Measurements from ENCODE around the gene MRPS21. TPM values are rescaled to one million over a fixed set of nuclear protein-coding genes. Genes with fewer than 3 reads are reported as not detected.
"Not testable (repeated sequence)": the region's sequence is repeated elsewhere in the genome, so short reads cannot be mapped to it uniquely, and the experiment has no call there.

The MRPS21 gene
- total RNA-seq, 2 experiments from 2014 or later = 67.2 to 68.2 TPM

DNA sequence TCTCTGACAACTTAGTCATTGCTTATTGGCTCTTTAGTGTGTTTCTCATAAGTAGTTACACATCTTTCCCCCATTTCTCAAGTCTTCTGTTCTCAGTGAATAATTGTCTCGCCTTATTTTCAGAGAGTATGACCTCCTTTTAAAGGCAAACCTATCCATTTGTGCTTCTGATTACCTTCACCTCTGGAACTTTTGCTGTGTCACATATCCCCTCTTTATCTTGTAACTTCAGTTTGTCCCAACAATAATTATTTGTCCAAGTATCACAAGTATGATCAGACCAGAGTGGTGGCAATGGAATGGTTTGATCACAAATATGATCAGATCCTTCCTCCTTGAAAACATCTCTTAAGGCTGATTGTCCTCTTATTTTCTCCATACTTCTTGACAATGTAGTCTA, 5.3 kb upstream of the MRPS21 start:
- Mint-ChIP-seq H3K27ac (no peak overlapping the region), H3K4me3 (no peak overlapping the region), H3K9me3 (no peaks in the 10 kb centered on the region), H3K4me1 (peaks cover 7% of the 10 kb centered on the region), H3K27me3 (no peaks in the 10 kb centered on the region), H3K36me3 (ENCODE audit: low read depth) (no peaks in the 10 kb centered on the region)
- CTCF ChIA-PET = interaction anchor here (0.6 kb wide), 1 partner anchor 32 kb away, joined by 4 read pairs; no protein-coding TSS in a partner anchor
- POLR2A ChIA-PET = no interaction called here
- DNase-seq = no peak

DNA sequence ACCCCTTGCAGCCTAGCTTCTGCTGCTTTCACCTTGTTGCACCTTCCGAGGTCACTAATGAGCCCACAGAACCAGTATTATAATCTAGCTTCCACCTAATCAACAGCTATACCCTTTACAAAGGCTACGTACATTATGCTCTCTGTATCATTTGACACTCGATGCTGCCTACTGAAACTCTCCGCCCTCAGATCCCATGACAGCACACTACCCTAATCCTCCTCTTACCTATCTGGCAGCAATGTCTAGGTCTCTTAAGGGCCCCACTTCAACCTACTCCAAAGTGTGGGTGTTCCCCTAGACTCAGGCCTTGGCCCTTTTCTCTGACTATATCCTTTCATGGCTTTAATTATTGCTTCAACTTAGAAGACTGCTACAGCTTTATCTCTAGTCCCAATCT, 4.8 kb upstream of the MRPS21 start:
- no peaks in the 10 kb centered on the region for H3K27me3 Mint-ChIP-seq
- ChIA-PET POLR2A (no interaction called here), CTCF (no interaction called here)
- no peak overlapping the region for H3K27ac Mint-ChIP-seq
- no peak overlapping the region for H3K4me3 Mint-ChIP-seq
- H3K4me1 Mint-ChIP-seq = peaks cover 10% of the 10 kb centered on the region
- H3K9me3 Mint-ChIP-seq = no peaks in the 10 kb centered on the region
- H3K36me3 Mint-ChIP-seq (ENCODE audit: low read depth) = no peaks in the 10 kb centered on the region
- DNase-seq = no peak

- Mint-ChIP-seq H3K27me3 (no peaks in the 10 kb centered on the region), H3K4me3 (no peak overlapping the region), H3K27ac (peak overlapping the region; percentile 4), H3K36me3 (ENCODE audit: low read depth) (peaks cover 38% of the 10 kb centered on the region), H3K4me1 (peaks cover 35% of the 10 kb centered on the region), H3K9me3 (no peaks in the 10 kb centered on the region)
- ChIA-PET POLR2A (interaction anchor here (1.9 kb wide), 1 partner anchor 26 kb away, joined by 5 read pairs; the partner anchor contains the start of gene APH1A), CTCF (interaction anchor here (0.7 to 1.0 kb wide), 2 partner anchors 60 to 265 kb away, joined by 3 to 4 read pairs; partner anchors contain the start of gene ANP32E)
- DNase-seq = no peak
Observed at GRCh38 chr1:150295476-150295875, 1.8 kb downstream of the MRPS21 start.

GRCh38 chr1:150299716-150300115, 6.1 kb downstream of the MRPS21 start:
- Mint-ChIP-seq H3K27ac (no peak overlapping the region), H3K9me3 (no peaks in the 10 kb centered on the region), H3K4me3 (no peak overlapping the region), H3K36me3 (ENCODE audit: low read depth) (peaks cover 53% of the 10 kb centered on the region), H3K4me1 (peaks cover 23% of the 10 kb centered on the region), H3K27me3 (no peaks in the 10 kb centered on the region)
- CTCF ChIA-PET = interaction anchor here (0.6 kb wide), 1 partner anchor 722 kb away, joined by 4 read pairs; no protein-coding TSS in a partner anchor
- no peak for DNase-seq
- POLR2A ChIA-PET = interaction anchor here (0.8 kb wide), 1 partner anchor 12 kb away, joined by 3 read pairs; no protein-coding TSS in a partner anchor

DNA sequence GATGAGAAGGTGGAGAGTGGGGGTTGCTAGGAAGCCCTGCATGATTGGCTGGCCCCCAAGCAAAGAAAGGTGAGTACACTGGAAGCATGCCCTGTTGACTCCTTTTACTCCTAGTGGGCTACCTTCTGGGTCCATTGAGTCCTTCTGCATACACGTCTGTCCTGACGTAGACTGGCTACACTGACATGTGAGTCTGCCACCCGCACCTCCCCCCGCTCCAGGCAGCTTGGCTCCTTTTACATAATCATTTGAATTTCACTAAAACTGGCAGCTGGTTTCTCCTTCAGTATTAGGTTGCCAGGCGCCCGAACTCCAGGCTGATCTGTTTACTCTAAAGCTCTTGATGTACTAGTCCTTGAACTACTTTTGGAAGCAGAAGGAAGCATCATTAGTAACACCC, 8.7 kb downstream of the MRPS21 start:
- H3K27ac Mint-ChIP-seq = no peak overlapping the region
- no peaks in the 10 kb centered on the region for H3K27me3 Mint-ChIP-seq
- ChIA-PET POLR2A (interaction anchor here (1.0 kb wide), 1 partner anchor 15 kb away, joined by 3 read pairs; no protein-coding TSS in a partner anchor), CTCF (interaction anchor here (0.9 kb wide), 1 partner anchor 46 kb away, joined by 3 read pairs; no protein-coding TSS in a partner anchor)
- no peak for DNase-seq
- peaks cover 8% of the 10 kb centered on the region for H3K4me1 Mint-ChIP-seq
- no peaks in the 10 kb centered on the region for H3K9me3 Mint-ChIP-seq
- H3K4me3 Mint-ChIP-seq = no peak overlapping the region
- H3K36me3 Mint-ChIP-seq (ENCODE audit: low read depth) = peaks cover 50% of the 10 kb centered on the region

DNA sequence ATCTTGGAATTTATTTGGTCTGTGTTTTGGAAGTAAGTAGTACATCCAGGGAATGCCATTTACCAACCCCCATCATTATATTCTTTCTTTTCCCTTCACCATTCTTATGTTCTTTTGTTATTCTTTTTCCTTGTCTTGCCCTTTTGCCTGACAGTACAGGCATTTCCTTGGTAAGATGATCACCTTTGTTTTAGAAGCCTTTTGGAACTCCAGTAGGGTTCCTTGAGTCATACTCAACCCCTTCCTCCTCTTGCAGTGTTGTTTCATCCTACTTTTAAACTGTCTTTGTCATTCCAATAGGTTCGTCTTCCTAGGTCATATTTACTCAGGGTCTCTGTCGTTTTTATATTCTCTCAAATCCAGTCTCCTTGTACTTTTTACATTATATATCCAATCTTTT, 9.2 kb downstream of the MRPS21 start:
- peaks cover 47% of the 10 kb centered on the region for H3K36me3 Mint-ChIP-seq (ENCODE audit: low read depth)
- H3K27me3 Mint-ChIP-seq = no peaks in the 10 kb centered on the region
- CTCF ChIA-PET = interaction anchor here (0.9 kb wide), 1 partner anchor 47 kb away, joined by 3 read pairs; no protein-coding TSS in a partner anchor
- H3K27ac Mint-ChIP-seq = no peak overlapping the region
- POLR2A ChIA-PET = no interaction called here
- no peaks in the 10 kb centered on the region for H3K9me3 Mint-ChIP-seq
- peaks cover 5% of the 10 kb centered on the region for H3K4me1 Mint-ChIP-seq
- H3K4me3 Mint-ChIP-seq = no peak overlapping the region
- DNase-seq = no peak

GRCh38 chr1:150308585-150308984, 14.9 kb downstream of the MRPS21 start:
- H3K4me3 Mint-ChIP-seq, H3K4me1 Mint-ChIP-seq, POLR2A ChIA-PET, H3K27ac Mint-ChIP-seq, DNase-seq, H3K27me3 Mint-ChIP-seq, H3K9me3 Mint-ChIP-seq: not testable (repeated sequence)
- CTCF ChIA-PET = interaction anchor here (0.7 kb wide), 1 partner anchor 47 kb away, joined by 3 read pairs; no protein-coding TSS in a partner anchor
- H3K36me3 Mint-ChIP-seq (ENCODE audit: low read depth) = peaks cover 25% of the 10 kb centered on the region

DNA sequence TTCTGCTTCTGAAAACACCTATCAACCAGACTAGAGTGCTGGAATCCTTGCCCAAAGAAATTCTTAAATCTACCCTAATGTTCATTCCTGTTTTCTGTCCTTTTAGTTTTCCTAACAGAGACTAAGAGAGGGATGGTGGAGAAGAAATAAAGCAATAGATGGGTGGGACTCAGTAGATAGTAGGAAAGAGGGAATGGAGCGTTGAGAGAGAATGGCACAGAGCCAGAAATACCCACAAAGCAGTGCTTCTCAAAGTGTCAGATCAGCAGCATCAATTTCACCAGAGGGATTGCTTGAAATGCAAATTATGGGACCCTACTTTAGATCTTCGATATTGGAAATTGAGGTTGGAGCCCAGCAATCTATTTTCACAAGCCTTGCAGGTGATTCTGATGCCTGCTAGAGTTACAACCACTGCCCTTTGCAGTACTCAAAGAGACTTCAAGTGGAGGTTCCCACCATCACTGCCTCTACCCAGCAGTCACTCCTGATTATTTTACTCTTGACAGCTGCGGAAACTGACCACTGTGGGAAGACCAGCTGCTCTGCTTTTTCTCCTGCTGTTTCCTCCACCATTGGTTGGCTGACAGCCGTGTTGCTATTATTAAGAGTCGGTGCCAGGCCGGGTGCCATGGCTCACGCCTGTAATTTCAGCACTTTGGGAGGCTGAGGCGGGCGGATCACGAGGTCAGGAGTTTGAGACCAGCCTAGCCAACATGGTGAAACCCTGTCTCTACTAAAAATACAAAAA, 16.3 kb downstream of the MRPS21 start:
- peaks cover 23% of the 10 kb centered on the region for H3K36me3 Mint-ChIP-seq (ENCODE audit: low read depth)
- ChIA-PET POLR2A (no interaction called here), CTCF (no interaction called here)
- no peaks in the 10 kb centered on the region for H3K27me3 Mint-ChIP-seq
- DNase-seq = no peak
- no peak overlapping the region for H3K27ac Mint-ChIP-seq
- H3K4me1 Mint-ChIP-seq = no peaks in the 10 kb centered on the region
- H3K9me3 Mint-ChIP-seq = no peaks in the 10 kb centered on the region
- no peak overlapping the region for H3K4me3 Mint-ChIP-seq

DNA sequence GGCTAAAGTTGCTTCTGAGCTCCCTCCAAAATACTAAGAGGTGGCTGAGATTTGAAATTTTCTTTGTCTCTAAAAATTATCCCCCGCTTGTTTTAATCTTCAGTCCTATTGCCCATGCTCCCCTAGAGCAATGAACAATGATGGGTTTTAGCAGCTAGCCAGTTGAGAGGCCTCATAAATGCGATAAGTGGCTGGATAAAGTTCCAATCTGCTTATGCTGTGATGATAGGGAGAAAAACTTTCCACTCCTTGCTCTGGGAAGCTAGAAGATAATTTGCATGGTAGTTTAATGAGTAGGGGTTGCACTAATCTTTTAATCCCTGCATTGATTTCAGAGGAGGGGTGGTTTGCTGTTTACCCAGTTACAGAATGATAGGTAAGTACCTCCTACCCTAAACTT, 18.1 kb downstream of the MRPS21 start:
- CTCF ChIA-PET = interaction anchor here (0.6 to 1.5 kb wide), 2 partner anchors 56 to 206 kb away, joined by 3 to 4 read pairs; no protein-coding TSS in a partner anchor
- H3K9me3 Mint-ChIP-seq = no peaks in the 10 kb centered on the region
- no peak overlapping the region for H3K27ac Mint-ChIP-seq
- POLR2A ChIA-PET = interaction anchor here (1.1 kb wide), 2 partner anchors 11 to 44 kb away, joined by 3 read pairs; no protein-coding TSS in a partner anchor
- H3K27me3 Mint-ChIP-seq = no peaks in the 10 kb centered on the region
- no peak overlapping the region for H3K4me3 Mint-ChIP-seq
- peaks cover 12% of the 10 kb centered on the region for H3K36me3 Mint-ChIP-seq (ENCODE audit: low read depth)
- no peaks in the 10 kb centered on the region for H3K4me1 Mint-ChIP-seq
- no peak for DNase-seq

DNA sequence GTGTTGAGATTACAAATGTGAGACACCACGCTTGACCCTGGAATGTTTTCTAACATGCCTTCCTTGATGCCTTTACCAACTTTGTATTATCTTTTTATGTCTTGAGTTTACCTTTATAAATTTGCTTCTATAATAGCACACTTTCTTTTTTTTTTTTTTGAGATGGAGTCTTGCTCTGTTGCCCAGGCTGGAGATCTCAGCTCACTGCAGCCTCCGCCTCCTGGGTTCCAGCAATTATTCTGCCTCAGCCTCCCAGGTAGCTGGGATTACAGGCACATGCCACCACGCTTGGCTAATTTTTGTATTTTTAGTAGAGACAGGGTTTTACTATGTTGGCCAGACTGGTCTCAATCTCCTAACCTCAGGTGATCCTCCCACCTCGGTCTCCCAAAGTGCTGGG, 21.0 kb downstream of the MRPS21 start:
- DNase-seq; H3K27me3 Mint-ChIP-seq; H3K4me3 Mint-ChIP-seq; H3K4me1 Mint-ChIP-seq; CTCF ChIA-PET; H3K27ac Mint-ChIP-seq; H3K36me3 Mint-ChIP-seq (ENCODE audit: low read depth); H3K9me3 Mint-ChIP-seq: not testable (repeated sequence)
- POLR2A ChIA-PET = interaction anchor here (1.1 kb wide), 1 partner anchor 16 kb away, joined by 3 read pairs; no protein-coding TSS in a partner anchor

GRCh38 chr1:150320667-150320978, 27.0 kb downstream of the MRPS21 start:
- no peaks in the 10 kb centered on the region for H3K9me3 Mint-ChIP-seq
- ChIA-PET POLR2A (interaction anchor here (0.7 to 2.7 kb wide), 4 partner anchors 44 to 167 kb away, joined by 3 to 13 read pairs (median 7); partner anchors contain the start of genes APH1A, RPRD2 and TARS2), CTCF (interaction anchor here (0.7 kb wide), 2 partner anchors 65 to 196 kb away, joined by 3 to 4 read pairs; no protein-coding TSS in a partner anchor)
- no peaks in the 10 kb centered on the region for H3K27me3 Mint-ChIP-seq
- no peak for DNase-seq
- H3K27ac Mint-ChIP-seq = peak overlapping the region; percentile 96
- peaks cover 23% of the 10 kb centered on the region for H3K36me3 Mint-ChIP-seq (ENCODE audit: low read depth)
- H3K4me3 Mint-ChIP-seq = peak overlapping the region; percentile 98
- H3K4me1 Mint-ChIP-seq = peaks cover 23% of the 10 kb centered on the region

DNA sequence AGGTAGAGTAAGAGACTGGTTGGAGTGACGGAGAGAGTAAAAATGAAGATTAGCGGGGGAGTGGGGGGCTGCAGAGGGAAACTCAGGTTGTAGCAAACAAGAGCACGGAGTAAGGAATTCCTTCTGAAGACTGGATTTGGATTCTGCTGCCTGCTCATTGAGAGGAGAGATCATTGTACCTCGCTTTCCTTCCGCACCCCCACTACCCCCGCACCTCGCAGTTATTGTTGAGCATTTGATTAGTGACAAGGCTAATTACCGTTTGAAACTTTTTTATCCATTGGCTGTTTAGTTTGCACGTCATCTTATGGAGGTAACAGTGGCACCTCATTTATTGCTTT, 28.1 kb downstream of the MRPS21 start:
- no peak for DNase-seq
- H3K4me3 Mint-ChIP-seq = peak overlapping the region; percentile 98

DNA sequence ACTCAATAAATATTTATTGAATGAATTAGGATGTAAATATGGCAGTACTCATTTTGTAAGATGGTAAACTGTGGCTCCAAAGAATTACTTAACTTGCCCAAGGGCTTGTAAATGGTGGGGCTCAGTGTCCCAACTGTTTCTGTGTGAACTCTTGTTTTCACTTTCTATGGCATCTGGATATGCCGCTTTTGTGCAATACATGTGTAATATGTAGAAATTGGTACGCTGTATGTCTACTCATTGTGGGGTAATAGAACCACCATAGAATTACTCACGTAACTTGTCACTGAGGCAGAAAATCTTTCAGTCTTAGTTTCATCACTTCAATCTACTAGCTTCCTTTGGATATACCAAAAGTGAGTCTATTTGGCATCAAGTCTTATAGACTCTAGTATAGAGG, 28.6 kb downstream of the MRPS21 start:
- DNase-seq = no peak
- Mint-ChIP-seq H3K4me3 (peak overlapping the region; percentile 98), H3K27me3 (no peaks in the 10 kb centered on the region), H3K4me1 (peaks cover 27% of the 10 kb centered on the region), H3K9me3 (no peaks in the 10 kb centered on the region), H3K27ac (peak overlapping the region; percentile 96), H3K36me3 (ENCODE audit: low read depth) (peaks cover 37% of the 10 kb centered on the region)
- ChIA-PET CTCF (interaction anchor here (0.7 to 1.5 kb wide), 5 partner anchors 9 to 101 kb away, joined by 3 to 5 read pairs (median 3); no protein-coding TSS in a partner anchor), POLR2A (interaction anchor here (1.0 to 2.7 kb wide), 8 partner anchors 9 to 91 kb away, joined by 3 to 13 read pairs (median 4); partner anchors contain the start of genes APH1A and RPRD2)

More for the DNA sequence above, 28.1 kb downstream of the MRPS21 start:
- Mint-ChIP-seq H3K27ac (peak overlapping the region; percentile 96), H3K4me1 (peaks cover 27% of the 10 kb centered on the region), H3K27me3 (no peaks in the 10 kb centered on the region), H3K9me3 (no peaks in the 10 kb centered on the region), H3K36me3 (ENCODE audit: low read depth) (peaks cover 34% of the 10 kb centered on the region)
- ChIA-PET POLR2A (interaction anchor here (1.0 to 2.7 kb wide), 8 partner anchors 10 to 91 kb away, joined by 3 to 13 read pairs (median 4); partner anchors contain the start of genes APH1A and RPRD2), CTCF (interaction anchor here (1.5 kb wide), 1 partner anchor 66 kb away, joined by 5 read pairs; no protein-coding TSS in a partner anchor)

Data from activated CD4-positive, alpha-beta memory T cell treated with anti-CD3 and anti-CD28 coated beads, Interleukin-2, amount 10 ng/mL, durations not matched to agents 7 days and 5 days (primary cell).